Left lung (tissue), 10 donors: ENCODE results near the gene FUT6. TPM values are rescaled to one million over a fixed set of nuclear protein-coding genes. Genes with fewer than 3 reads are reported as not detected.
A peak's percentile ranks its signal among the peaks of the same experiment; 100 is the strongest.

Experiments
- ATAC-seq: fragments of 200-7000 bp; cut with Tn5 transposase; one replicate; pipeline ENCODE4 v1.9.1; 2020; ENCODE audit warnings: moderate library complexity
- DNase-seq, 4 donors: peaks; one replicate each; pipeline ENCODE4 v3.0.0-alpha.2; 2013 to 2020
- H3K27ac ChIP-seq, 2 donors: fragments of 200-600 bp; sonication (generic) in 1 of 2; one replicate each; pipeline versions ENCODE4 v1.5.0 to v1.8.0; 2020 to 2021
- H3K27me3 ChIP-seq, 2 donors: fragments of 200-600 bp; sonication (generic) in 1 of 2; one replicate each; pipeline versions ENCODE4 v1.5.0 to v1.8.0; 2020 to 2021
- H3K36me3 ChIP-seq, 2 donors: fragments of 200-600 bp; sonication (generic) in 1 of 2; one replicate each; pipeline versions ENCODE4 v1.5.0 to v1.8.0; 2020 to 2021
- H3K4me1 ChIP-seq, 2 donors: fragments of 200-600 bp; one replicate each; pipeline ENCODE4 v1.8.0; 2021
- H3K4me3 ChIP-seq, 2 donors: fragments of 200-600 bp; sonication (generic) in 1 of 2; one replicate each; pipeline versions ENCODE4 v1.5.0 to v1.8.0; 2020 to 2021; ENCODE audit warnings: mild to moderate bottlenecking in 1 of 2
- H3K9me3 ChIP-seq, 2 donors: fragments of 200-600 bp; sonication (generic) in 1 of 2; one replicate each; pipeline versions ENCODE4 v1.5.0 to v1.8.0; 2020 to 2021
- intact Hi-C, 2 donors: fragments of 100-400 bp; cut with DNase I; formaldehyde crosslinking; loops; one replicate each; pipeline versions ENCODE4 v1.11.2 to v1.14.2; 2022
- polyA plus RNA-seq, 6 donors: library from polyadenylated mRNA; unstranded; fragments of 120-200 nt; gene quantifications; one replicate each; pipeline ENCODE4 v1.2.1, GENCODE V29; 2013; ENCODE audit not compliant: insufficient read length in 6 of 6
- total RNA-seq, 2 donors: library from RNA; stranded (reverse); fragmentation: NEBNext Ultra II Directional; extraction: Animal tissue kit (Norgen Biotek cat#: 25700); gene quantifications; one replicate each; pipeline ENCODE4 v1.2.1, GENCODE V29; 2021
- TF ChIP-seq, protein P1 (sequence below), 2 donors: fragments of 200-600 bp; sonication (generic) in 1 of 2; IDR thresholded peaks; one replicate each; pipeline versions ENCODE4 v1.5.0 to v1.8.0; 2021; ENCODE audit warnings: antibody characterized with exemption in 2 of 2
- donor health status: DM: no; HTN: yes; CAD: no.
- donor health status: DM: no; HTN: no; CAD: no.

FUT6 gene
- total and polyA plus RNA-seq, 8 donors: 0.32 to 0.87 (median 0.70) TPM

DNA sequence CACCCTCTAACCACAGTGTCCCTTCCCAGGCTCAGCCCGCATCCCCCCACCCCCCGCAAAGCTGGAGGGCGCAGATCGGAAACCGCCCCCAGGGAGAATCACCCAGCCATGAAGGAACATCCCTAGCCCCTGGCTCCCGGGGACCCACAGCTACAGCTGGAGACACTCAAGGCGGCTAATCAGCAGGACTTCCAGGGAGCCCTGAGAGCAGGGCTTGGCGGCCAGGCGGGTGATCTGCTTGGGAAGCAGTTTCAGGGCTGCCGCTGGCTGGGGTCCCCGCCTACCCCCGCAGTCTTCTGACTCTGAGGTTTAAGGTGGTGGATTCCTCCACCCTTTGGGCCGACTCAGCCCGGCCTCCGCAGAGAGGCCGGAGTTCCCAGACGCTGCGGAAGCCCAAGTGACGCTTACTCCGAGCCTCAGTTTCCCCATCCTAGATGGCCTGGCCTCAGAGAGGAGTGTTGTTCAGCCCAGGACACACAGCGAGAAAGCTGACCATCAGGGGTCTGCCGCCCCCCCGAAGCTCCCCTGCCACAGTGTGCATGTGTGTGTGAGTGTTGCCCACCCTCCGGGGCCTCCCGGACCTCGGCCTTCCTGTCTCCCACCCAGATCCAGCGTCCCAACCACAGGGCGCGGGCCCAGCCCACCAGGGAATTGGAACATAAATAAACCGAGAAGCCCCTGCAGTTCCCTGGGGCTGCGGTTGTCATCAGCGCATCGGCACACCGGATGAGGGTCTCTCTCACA, 9.8 kb downstream of the FUT6 start:
- Histone ChIP-seq H3K4me1 (peaks cover 0 to 29% of the 10 kb centered on the region in 2 donors), H3K9me3 (no peaks in the 10 kb centered on the region), H3K4me3 (no peak overlapping the region), H3K36me3 (no peaks in the 10 kb centered on the region), H3K27me3 (peaks cover 0 to 62% of the 10 kb centered on the region in 2 donors), H3K27ac (no peak overlapping the region)
- intact Hi-C loops: no loop called here
- ATAC-seq (no peak), DNase-seq (no peak)
- TF ChIP-seq, protein P1, sequence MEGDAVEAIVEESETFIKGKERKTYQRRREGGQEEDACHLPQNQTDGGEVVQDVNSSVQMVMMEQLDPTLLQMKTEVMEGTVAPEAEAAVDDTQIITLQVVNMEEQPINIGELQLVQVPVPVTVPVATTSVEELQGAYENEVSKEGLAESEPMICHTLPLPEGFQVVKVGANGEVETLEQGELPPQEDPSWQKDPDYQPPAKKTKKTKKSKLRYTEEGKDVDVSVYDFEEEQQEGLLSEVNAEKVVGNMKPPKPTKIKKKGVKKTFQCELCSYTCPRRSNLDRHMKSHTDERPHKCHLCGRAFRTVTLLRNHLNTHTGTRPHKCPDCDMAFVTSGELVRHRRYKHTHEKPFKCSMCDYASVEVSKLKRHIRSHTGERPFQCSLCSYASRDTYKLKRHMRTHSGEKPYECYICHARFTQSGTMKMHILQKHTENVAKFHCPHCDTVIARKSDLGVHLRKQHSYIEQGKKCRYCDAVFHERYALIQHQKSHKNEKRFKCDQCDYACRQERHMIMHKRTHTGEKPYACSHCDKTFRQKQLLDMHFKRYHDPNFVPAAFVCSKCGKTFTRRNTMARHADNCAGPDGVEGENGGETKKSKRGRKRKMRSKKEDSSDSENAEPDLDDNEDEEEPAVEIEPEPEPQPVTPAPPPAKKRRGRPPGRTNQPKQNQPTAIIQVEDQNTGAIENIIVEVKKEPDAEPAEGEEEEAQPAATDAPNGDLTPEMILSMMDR (IDR thresholded peaks at IDR 0.05): no peak

DNA sequence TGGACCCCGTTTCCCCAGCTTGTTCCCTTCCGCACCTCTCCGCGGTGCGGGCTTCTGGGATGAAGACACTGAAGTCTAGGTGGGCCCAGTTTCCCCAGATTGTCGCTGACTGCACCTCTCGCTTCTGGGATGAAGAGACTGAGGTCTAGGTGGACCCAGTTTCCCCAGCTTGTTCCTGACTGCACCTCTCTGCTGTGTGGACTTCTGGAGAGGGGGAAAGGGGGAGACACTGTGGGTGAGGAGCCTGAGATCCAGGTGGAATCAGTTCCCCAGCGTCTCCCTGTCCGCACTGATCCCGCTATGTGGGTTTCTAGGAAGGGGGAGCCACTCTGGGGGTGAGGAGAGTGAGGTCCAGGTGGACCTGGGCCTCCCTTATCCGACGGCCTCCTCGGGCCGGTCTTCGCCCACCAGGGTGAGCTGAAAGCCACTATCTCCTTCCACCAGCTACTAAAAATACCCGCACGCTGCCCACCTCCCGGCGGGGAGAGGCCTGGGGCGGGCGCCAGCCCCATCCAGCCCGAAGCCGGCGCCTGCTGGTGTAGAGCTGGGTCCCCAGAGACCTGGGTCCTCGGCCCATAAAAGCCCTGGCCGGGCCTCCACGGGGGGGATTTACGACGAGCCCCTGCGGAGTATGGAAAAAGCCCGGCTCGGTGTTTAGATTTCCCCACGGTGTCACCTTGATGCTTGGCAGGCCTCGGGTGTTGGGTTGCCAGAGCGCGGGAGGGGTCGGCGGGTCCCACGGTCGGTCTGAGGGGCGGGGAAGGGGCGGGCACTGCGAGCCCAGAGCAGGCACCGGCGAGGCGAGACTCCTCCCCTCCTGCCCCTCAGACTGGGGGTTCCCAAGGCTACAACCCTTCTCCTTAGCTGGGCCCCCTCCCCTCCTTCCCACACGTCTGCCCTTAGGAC, 10.6 kb downstream of the FUT6 start:
- Histone ChIP-seq H3K27me3 (peaks cover 0 to 58% of the 10 kb centered on the region in 2 donors), H3K4me1 (peaks cover 0 to 29% of the 10 kb centered on the region in 2 donors), H3K36me3 (no peaks in the 10 kb centered on the region), H3K4me3 (peak overlapping the region; percentile 47 to 53), H3K27ac (peak overlapping the region; percentile 72 to 78), H3K9me3 (no peaks in the 10 kb centered on the region)
- DNase-seq (peak in 1 of 4 donors; percentile 70), ATAC-seq (no peak)
- TF ChIP-seq, protein P1 (IDR thresholded peaks at IDR 0.05): no peak
- intact Hi-C loops: no loop called here

GRCh38 chr19:5827891-5828660, 11.4 kb downstream of the FUT6 start:
- Histone ChIP-seq H3K9me3 (no peaks in the 10 kb centered on the region), H3K4me3 (peak overlapping the region; percentile 47 to 53), H3K27ac (peak overlapping the region; percentile 72 to 78), H3K4me1 (peaks cover 0 to 29% of the 10 kb centered on the region in 2 donors), H3K36me3 (no peaks in the 10 kb centered on the region), H3K27me3 (peaks cover 0 to 66% of the 10 kb centered on the region in 2 donors)
- intact Hi-C loops: no loop called here
- TF ChIP-seq, protein P1 (IDR thresholded peaks at IDR 0.05): no peak
- peak; percentile 86 for ATAC-seq
- DNase-seq: peak; percentile 91 to 97 (median 94)

- Histone ChIP-seq H3K4me3 (peak overlapping the region; percentile 21 to 47), H3K27me3 (peaks cover 0 to 73% of the 10 kb centered on the region in 2 donors), H3K9me3 (no peaks in the 10 kb centered on the region), H3K36me3 (no peaks in the 10 kb centered on the region), H3K27ac (peak overlapping the region in 1 of 2 donors; percentile 78), H3K4me1 (peaks cover 0 to 29% of the 10 kb centered on the region in 2 donors)
- ATAC-seq (no peak), DNase-seq (no peak)
- intact Hi-C loops: no loop called here
- TF ChIP-seq, protein P1 (IDR thresholded peaks at IDR 0.05): peak in 1 of 2 donors; percentile 9
These were observed 12.1 kb downstream of the FUT6 start for GRCh38 chr19:5827342-5827890.
